Lung (tissue), 12 donors: ENCODE data around the gene BNIP5. TPM values are rescaled to one million over a fixed set of nuclear protein-coding genes. Genes with fewer than 3 reads are reported as not detected.

Source experiments
- ATAC-seq: fragments of 200-7000 bp; cut with Tn5 transposase; one replicate; pipeline ENCODE4 v1.9.1; 2020; ENCODE audit warnings: moderate number of reproducible peaks; ENCODE audit not compliant: insufficient read depth, low FRiP score
- DNase-seq, 3 donors: peaks; one replicate each; pipeline ENCODE4 v3.0.0-alpha.2; 2013 to 2017
- H3K27ac ChIP-seq, 2 donors: one replicate each; pipeline ENCODE4 v1.5.1; 2013; ENCODE audit warnings: mild to moderate bottlenecking in 2 of 2, moderate library complexity in 2 of 2, control low read depth in 1 of 2, inconsistent platforms in 1 of 2, low read depth in 1 of 2, low read length in 1 of 2
- H3K27me3 ChIP-seq, 3 donors: one replicate each; pipeline ENCODE4 v1.5.1; 2013; ENCODE audit warnings: low read length in 2 of 3; ENCODE audit not compliant: control insufficient read depth in 3 of 3, insufficient read depth in 3 of 3
- H3K36me3 ChIP-seq, 4 donors: one replicate each; pipeline ENCODE4 v1.5.1; 2013; ENCODE audit warnings: low read length in 4 of 4, mild to moderate bottlenecking in 1 of 4, moderate library complexity in 1 of 4; ENCODE audit not compliant: control insufficient read depth in 4 of 4, insufficient read depth in 4 of 4
- H3K4me1 ChIP-seq, 5 donors: one replicate each; pipeline ENCODE4 v1.5.1; 2013; ENCODE audit warnings: low read length in 5 of 5, mild to moderate bottlenecking in 2 of 5, moderate library complexity in 1 of 5; ENCODE audit not compliant: control insufficient read depth in 5 of 5, insufficient read depth in 5 of 5
- H3K4me3 ChIP-seq: one replicate; pipeline ENCODE4 v1.5.1; 2013; ENCODE audit warnings: mild to moderate bottlenecking, control low read depth, moderate library complexity
- H3K9ac ChIP-seq, 2 donors: one replicate each; pipeline ENCODE4 v1.5.1; 2013; ENCODE audit warnings: low read length in 2 of 2, control low read depth in 1 of 2; ENCODE audit not compliant: insufficient read depth in 1 of 2
- H3K9me3 ChIP-seq, 4 donors: one replicate each; pipeline ENCODE4 v1.5.1; 2013; ENCODE audit warnings: low read length in 3 of 4, mild to moderate bottlenecking in 1 of 4, moderate library complexity in 1 of 4; ENCODE audit not compliant: control insufficient read depth in 4 of 4, insufficient read depth in 3 of 4
- CTCF ChIP-seq: IDR thresholded peaks from 2 replicates; pipeline ENCODE4 v1.5.1; 2012; ENCODE audit warnings: mild to moderate bottlenecking; ENCODE audit errors: control extremely low read depth, extremely low read depth
- WGBS, 2 donors: extraction: QIAGEN DNeasy Blood & Tissue Kit; methylation state at CpG; one replicate each; pipeline ENCODE4 v1.1.7; 2013; 5-methylcytosine and 5-hydroxymethylcytosine counted together
- polyA plus RNA-seq, 2 donors: library from polyadenylated mRNA; stranded (reverse); fragments of 200-250 nt; gene quantifications; one replicate each; pipeline ENCODE4 v1.2.1, GENCODE V29; 2013
- total RNA-seq, 2 donors: library from RNA; depleted of rRNA in 1 of 2; stranded (reverse); fragments of >200 nt in 1 of 2; gene quantifications; one replicate each; pipeline ENCODE4 v1.2.1, GENCODE V29; 2014 to 2021
- donor health status: control.
- donor health status: control.
- donor health status: Bipolar disorder and iron deficiency.
- donor health status: healthy.
- donor health status: DM: yes; HTN: yes; CAD: no.

BNIP5 gene
- total and polyA plus RNA-seq, 4 donors = 0.02 to 0.09 (median 0.06) TPM; not detected in 1

GRCh38 chr6:36337814-36338213 is 1.1 kb upstream of the BNIP5 start:
- no peak overlapping the region for H3K4me3 ChIP-seq
- peaks cover 0 to 15% (median 2%) of the 10 kb centered on the region in 5 donors for H3K4me1 ChIP-seq
- ATAC-seq = no peak
- no peak overlapping the region for H3K27ac ChIP-seq
- no peaks in the 10 kb centered on the region for H3K9me3 ChIP-seq
- 90 to 97% methylated on average over 1 of the region's 1 CpG for WGBS, 2 donors
- TF ChIP-seq CTCF = no peak
- DNase-seq = no peak
- H3K27me3 ChIP-seq = peaks cover 0 to 46% (median 8%) of the 10 kb centered on the region in 3 donors
- no peaks in the 10 kb centered on the region for H3K36me3 ChIP-seq
- no peak overlapping the region for H3K9ac ChIP-seq

- no peak overlapping the region for H3K9ac ChIP-seq
- H3K4me3 ChIP-seq = no peak overlapping the region
- no peaks in the 10 kb centered on the region for H3K36me3 ChIP-seq
- H3K27ac ChIP-seq = no peak overlapping the region
- 85 to 95% methylated on average over 5 of the region's 5 CpGs for WGBS, 2 donors
- no peak for TF ChIP-seq CTCF
- no peaks in the 10 kb centered on the region for H3K9me3 ChIP-seq
- ATAC-seq = no peak
- no peak for DNase-seq
- H3K4me1 ChIP-seq = peaks cover 0 to 15% (median 2%) of the 10 kb centered on the region in 5 donors
- H3K27me3 ChIP-seq = peaks cover 0 to 46% (median 6%) of the 10 kb centered on the region in 3 donors
Measured at GRCh38 chr6:36336208-36336710, 429 bp downstream of the BNIP5 start.

GRCh38 chr6:36335465-36336207 is 1.1 kb downstream of the BNIP5 start:
- Histone ChIP-seq H3K4me1 (peaks cover 0 to 12% (median 2%) of the 10 kb centered on the region in 5 donors), H3K27me3 (peaks cover 0 to 44% (median 6%) of the 10 kb centered on the region in 3 donors)
- 84 to 92% methylated on average over 14 of the region's 14 CpGs for whole genome bisulfite sequencing, 2 donors

More at GRCh38 chr6:36335465-36336207, 1.1 kb downstream of the BNIP5 start:
- no peak for TF ChIP-seq CTCF
- Histone ChIP-seq H3K36me3 (no peaks in the 10 kb centered on the region), H3K4me3 (no peak overlapping the region), H3K27ac (no peak overlapping the region), H3K9ac (no peak overlapping the region), H3K9me3 (no peaks in the 10 kb centered on the region)
- no peak for DNase-seq
- no peak for ATAC-seq
